Activated naive CD8-positive, alpha-beta T cell treated with anti-CD3 and anti-CD28 coated beads, Interleukin-2, amount 10 ng/mL, durations not matched to agents 7 days and 5 days (primary cell): ENCODE data around the gene HPS4. TPM values are rescaled to one million over a fixed set of nuclear protein-coding genes. Genes with fewer than 3 reads are reported as not detected.
"Not testable (repeated sequence)": the region's sequence is repeated elsewhere in the genome, so short reads cannot be mapped to it uniquely, and the experiment has no call there.

Experiments used
- ATAC-seq: fragments of 150-1000 bp; cut with Tn5 transposase; one replicate; pipeline ENCODE4 v1.10.0; 2021; ENCODE audit warnings: low read depth, moderate library complexity
- POLR2A ChIA-PET: fragments of 350-600 bp; sonication (Branson Sonifier 250); formaldehyde crosslinking; loops from one replicate; lab custom pipeline; 2021; ENCODE audit warnings: antibody characterized with exemption; lab: Charles Lee
- DNase-seq: peaks from one replicate; pipeline ENCODE4 v3.0.0; 2021
- H3K27ac Mint-ChIP-seq: one replicate; pipeline ENCODE4 v1.8.0; 2022; ENCODE audit warnings: mild to moderate bottlenecking, mixed read lengths
- H3K27me3 Mint-ChIP-seq: one replicate; pipeline ENCODE4 v1.8.0; 2022; ENCODE audit warnings: mild to moderate bottlenecking, moderate library complexity, mixed read lengths
- H3K36me3 Mint-ChIP-seq: one replicate; pipeline ENCODE4 v1.8.0; 2021; ENCODE audit warnings: mild to moderate bottlenecking, mixed read lengths
- H3K4me1 Mint-ChIP-seq: one replicate; pipeline ENCODE4 v1.8.0; 2021; ENCODE audit warnings: mixed read lengths
- H3K4me3 Mint-ChIP-seq: one replicate; pipeline ENCODE4 v1.8.0; 2022; ENCODE audit warnings: mild to moderate bottlenecking, moderate library complexity, mixed read lengths
- H3K9me3 Mint-ChIP-seq: one replicate; pipeline ENCODE4 v1.8.0; 2021; ENCODE audit warnings: mixed read lengths
- total RNA-seq, 2 experiments: library from RNA; stranded (reverse); gene quantifications; one replicate each; pipeline ENCODE4 v1.2.3, GENCODE V29; 2021

HPS4 gene
- total RNA-seq, 2 experiments from 2014 or later, result 42.6 to 48.2 TPM

DNA sequence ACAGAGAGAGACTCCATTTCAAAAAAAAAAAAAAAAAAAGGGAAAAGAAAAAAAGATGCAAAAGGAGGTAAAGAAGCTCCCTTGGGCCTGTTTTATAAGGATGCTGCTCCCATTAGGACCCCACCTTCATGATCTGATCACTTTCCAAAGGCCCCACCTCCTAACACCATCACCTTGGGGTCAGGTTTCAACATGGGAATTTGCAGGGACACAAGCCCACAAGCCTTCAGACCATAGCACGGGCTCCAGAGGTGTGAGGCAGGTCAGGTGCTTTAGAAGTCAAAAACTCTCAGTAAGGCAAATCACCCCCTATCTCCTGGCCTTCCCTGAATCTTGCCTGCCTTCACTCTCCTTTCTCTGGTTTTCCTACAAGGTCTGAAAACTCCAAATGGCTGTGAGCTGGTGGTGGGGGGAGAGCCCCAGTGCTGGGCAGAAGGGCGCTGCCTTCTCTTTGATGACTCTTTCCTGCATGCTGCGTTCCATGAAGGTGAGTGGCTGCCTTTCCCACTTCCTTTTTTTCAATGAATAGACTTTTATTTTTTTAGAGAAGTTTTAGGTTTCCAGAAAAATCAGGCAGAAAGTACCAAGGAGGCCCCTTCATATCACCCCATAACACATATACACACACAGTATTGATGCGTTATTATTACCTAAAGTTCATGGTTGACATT lies 41.4 kb downstream of the HPS4 start:
- POLR2A ChIA-PET, result interaction anchor here (0.6 kb wide), 2 partner anchors 25 to 37 kb away, joined by 3 read pairs; no protein-coding TSS in a partner anchor
- Mint-ChIP-seq H3K36me3 (peaks cover 3% of the 10 kb centered on the region), H3K4me3 (no peak overlapping the region), H3K27me3 (no peaks in the 10 kb centered on the region), H3K4me1 (peaks cover 2% of the 10 kb centered on the region), H3K9me3 (no peaks in the 10 kb centered on the region), H3K27ac (no peak overlapping the region)
- no peak for ATAC-seq
- no peak for DNase-seq

- DNase-seq, result no peak
- Mint-ChIP-seq H3K9me3 (no peaks in the 10 kb centered on the region), H3K27ac (no peak overlapping the region), H3K4me1 (peaks cover 24% of the 10 kb centered on the region), H3K36me3 (peaks cover 8% of the 10 kb centered on the region), H3K4me3 (no peak overlapping the region), H3K27me3 (no peaks in the 10 kb centered on the region)
- POLR2A ChIA-PET, result interaction anchor here (0.6 kb wide), 1 partner anchor 10 kb away, joined by 3 read pairs; no protein-coding TSS in a partner anchor
- no peak for ATAC-seq
Observed at GRCh38 chr22:26439559-26439958, 44.0 kb downstream of the HPS4 start.

- H3K4me1 Mint-ChIP-seq, result peaks cover 26% of the 10 kb centered on the region
- H3K27ac Mint-ChIP-seq, H3K9me3 Mint-ChIP-seq, POLR2A ChIA-PET, H3K36me3 Mint-ChIP-seq, H3K27me3 Mint-ChIP-seq, H3K4me3 Mint-ChIP-seq, ATAC-seq, DNase-seq: not testable (repeated sequence)
Observed at GRCh38 chr22:26438776-26439175, 44.8 kb downstream of the HPS4 start.

- DNase-seq (no peak), ATAC-seq (no peak)
- Mint-ChIP-seq H3K27ac (no peak overlapping the region), H3K36me3 (peaks cover 7% of the 10 kb centered on the region), H3K9me3 (no peaks in the 10 kb centered on the region), H3K4me3 (no peak overlapping the region), H3K27me3 (no peaks in the 10 kb centered on the region), H3K4me1 (peaks cover 29% of the 10 kb centered on the region)
- POLR2A ChIA-PET, result no interaction called here
Observed at GRCh38 chr22:26437694-26438392, 45.7 kb downstream of the HPS4 start.

- Mint-ChIP-seq H3K4me3 (no peak overlapping the region), H3K4me1 (peaks cover 35% of the 10 kb centered on the region), H3K27ac (peak overlapping the region; percentile 44), H3K9me3 (no peaks in the 10 kb centered on the region), H3K27me3 (no peaks in the 10 kb centered on the region), H3K36me3 (peaks cover 10% of the 10 kb centered on the region)
- ATAC-seq, result no peak
- no peak for DNase-seq
- POLR2A ChIA-PET, result no interaction called here
Observed at GRCh38 chr22:26436903-26437515, 46.6 kb downstream of the HPS4 start.

DNA sequence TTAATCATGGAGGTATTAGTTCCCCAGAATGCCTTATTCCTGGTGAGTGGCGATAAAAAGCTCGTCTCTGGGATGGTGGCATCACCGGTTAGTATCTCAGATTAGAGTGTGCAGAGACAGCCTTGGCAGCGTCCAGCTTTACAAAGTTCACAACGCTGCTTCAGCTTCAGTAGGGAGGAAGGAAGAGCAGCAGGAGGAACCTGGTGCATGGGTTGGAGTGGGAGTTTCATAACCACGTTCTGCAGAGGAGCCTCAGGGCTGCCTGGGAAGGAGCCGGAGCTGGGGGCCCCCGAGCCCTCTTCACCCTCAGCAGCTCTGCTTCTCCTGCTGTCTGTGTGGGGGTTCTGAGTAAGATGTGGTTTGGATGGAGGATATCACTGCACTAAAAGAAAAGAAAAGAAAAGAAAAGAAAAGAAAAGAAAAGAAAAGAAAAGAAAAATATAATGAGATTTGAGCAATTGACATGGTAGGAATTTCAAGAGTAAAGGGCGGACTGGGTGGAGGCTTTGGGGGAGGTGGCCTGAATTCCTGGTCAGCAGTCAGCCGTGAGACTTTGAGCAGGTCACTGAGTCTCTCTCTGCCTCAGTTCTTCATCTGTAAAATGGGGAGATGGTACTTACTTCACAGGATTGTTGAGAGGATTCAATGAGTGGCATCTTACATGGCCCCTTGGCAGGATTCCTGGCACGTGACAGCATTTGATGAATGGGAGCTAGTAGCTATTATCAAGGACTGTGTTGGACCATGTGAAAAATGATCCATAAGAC lies 48.1 kb downstream of the HPS4 start:
- H3K4me3 Mint-ChIP-seq, result peak overlapping the region; percentile 25
- no peak for ATAC-seq
- POLR2A ChIA-PET, result interaction anchor here (2.1 kb wide), 1 partner anchor 48 kb away, joined by 6 read pairs; the partner anchor contains the start of genes HPS4 and SRRD

GRCh38 chr22:26433805-26434204 lies 49.8 kb downstream of the HPS4 start:
- Mint-ChIP-seq H3K27ac (no peak overlapping the region), H3K27me3 (no peaks in the 10 kb centered on the region), H3K4me1 (peaks cover 56% of the 10 kb centered on the region)

More for the DNA sequence above, 48.1 kb downstream of the HPS4 start:
- Mint-ChIP-seq H3K27me3 (no peaks in the 10 kb centered on the region), H3K36me3 (peaks cover 10% of the 10 kb centered on the region), H3K9me3 (no peaks in the 10 kb centered on the region), H3K4me1 (peaks cover 48% of the 10 kb centered on the region), H3K27ac (no peak overlapping the region)
- no peak for DNase-seq

GRCh38 chr22:26432619-26433311 lies 50.8 kb downstream of the HPS4 start:
- POLR2A ChIA-PET, result no interaction called here
- Mint-ChIP-seq H3K27me3 (no peaks in the 10 kb centered on the region), H3K4me1 (peaks cover 64% of the 10 kb centered on the region), H3K36me3 (peaks cover 12% of the 10 kb centered on the region), H3K27ac (peak overlapping the region; percentile 92), H3K4me3 (peak overlapping the region; percentile 29), H3K9me3 (no peaks in the 10 kb centered on the region)
- DNase-seq (no peak), ATAC-seq (no peak)

More at GRCh38 chr22:26433805-26434204, 49.8 kb downstream of the HPS4 start:
- peaks cover 10% of the 10 kb centered on the region for H3K36me3 Mint-ChIP-seq
- DNase-seq (no peak), ATAC-seq (no peak)
- POLR2A ChIA-PET, result no interaction called here
- H3K4me3 Mint-ChIP-seq, result no peak overlapping the region
- no peaks in the 10 kb centered on the region for H3K9me3 Mint-ChIP-seq

- no peak for ATAC-seq
- no peak for DNase-seq
- POLR2A ChIA-PET, result interaction anchor here (0.7 to 2.8 kb wide), 4 partner anchors 53 to 579 kb away, joined by 3 to 25 read pairs (median 13); partner anchors contain the start of genes HPS4 and SRRD
- H3K27ac Mint-ChIP-seq, result peak overlapping the region; percentile 92
- peaks cover 63% of the 10 kb centered on the region for H3K4me1 Mint-ChIP-seq
- no peaks in the 10 kb centered on the region for H3K27me3 Mint-ChIP-seq
- H3K36me3 Mint-ChIP-seq, result peaks cover 9% of the 10 kb centered on the region
- H3K4me3 Mint-ChIP-seq, result peak overlapping the region; percentile 92
- H3K9me3 Mint-ChIP-seq, result no peaks in the 10 kb centered on the region
Observed at GRCh38 chr22:26431261-26431995, 52.2 kb downstream of the HPS4 start.

DNA sequence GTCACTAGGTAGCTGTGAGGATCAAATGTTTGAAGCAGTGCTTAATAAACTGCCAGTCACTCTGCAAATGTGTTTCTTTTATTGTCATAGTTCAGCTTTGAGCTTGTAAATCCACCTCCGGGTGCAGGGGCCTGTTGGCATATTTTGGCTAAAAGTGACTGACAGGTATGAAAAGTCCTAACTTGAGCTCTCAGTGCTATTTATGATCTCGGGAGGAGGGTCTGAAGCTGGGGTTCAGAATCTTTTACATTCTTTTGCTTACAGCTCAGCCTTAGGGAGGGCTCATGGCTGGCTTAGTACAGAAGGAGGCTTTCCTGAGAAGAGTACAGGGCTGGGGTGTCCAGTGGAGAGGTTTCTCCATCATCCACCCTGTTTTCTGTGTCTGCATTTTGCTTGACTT lies 53.0 kb downstream of the HPS4 start:
- DNase-seq (no peak), ATAC-seq (no peak)
- peaks cover 7% of the 10 kb centered on the region for H3K36me3 Mint-ChIP-seq
- H3K4me1 Mint-ChIP-seq, result peaks cover 55% of the 10 kb centered on the region
- H3K9me3 Mint-ChIP-seq, result no peaks in the 10 kb centered on the region
- peak overlapping the region; percentile 92 for H3K4me3 Mint-ChIP-seq
- H3K27me3 Mint-ChIP-seq, result peaks cover 5% of the 10 kb centered on the region
- POLR2A ChIA-PET, result interaction anchor here (0.8 to 2.8 kb wide), 4 partner anchors 53 to 242 kb away, joined by 3 to 25 read pairs (median 12); partner anchors contain the start of genes HPS4 and SRRD
- H3K27ac Mint-ChIP-seq, result peak overlapping the region; percentile 92

DNA sequence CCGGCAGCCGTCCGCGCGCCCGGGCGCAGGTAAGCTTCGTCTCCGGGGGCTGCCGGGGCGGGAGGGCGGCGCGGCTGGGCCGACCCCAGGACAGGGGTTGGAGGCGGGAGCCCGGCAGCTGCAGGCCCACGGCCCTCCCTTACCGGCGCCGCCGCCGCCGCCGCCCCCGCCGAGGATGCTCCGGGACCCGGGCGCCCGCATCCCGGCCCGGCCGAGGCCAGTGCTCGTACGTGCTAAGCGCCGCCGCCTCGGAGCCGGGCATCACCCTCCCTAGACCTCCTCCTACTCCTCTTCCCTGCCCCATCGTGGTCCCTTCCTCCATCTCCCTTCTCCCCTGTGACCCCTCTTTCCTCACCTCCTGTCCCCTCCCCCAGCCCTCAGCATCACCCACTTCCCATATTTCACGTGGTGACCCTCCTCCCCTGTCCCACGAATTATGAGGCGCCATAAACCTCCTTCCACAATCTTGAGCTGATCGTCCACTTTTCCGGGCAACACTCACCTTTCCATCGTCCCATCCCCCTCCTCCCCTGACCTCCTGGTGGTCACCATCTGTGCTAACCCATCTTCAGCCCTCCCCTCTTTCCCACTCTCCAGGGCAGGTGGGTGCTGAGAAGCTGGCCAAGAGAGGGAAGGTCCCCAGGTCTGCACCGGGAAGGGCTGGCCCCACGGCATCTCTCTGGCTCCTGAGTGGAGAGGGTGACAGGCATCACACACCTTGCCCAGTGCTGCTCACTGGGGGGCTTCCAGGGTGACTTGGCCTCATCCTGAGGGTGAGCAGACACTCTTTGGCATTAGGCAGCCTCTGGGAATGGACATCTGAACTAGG lies 53.9 kb downstream of the HPS4 start:
- ATAC-seq (no peak), DNase-seq (peak; percentile 42)
- Mint-ChIP-seq H3K36me3 (peaks cover 7% of the 10 kb centered on the region), H3K27ac (peak overlapping the region; percentile 92), H3K4me3 (peak overlapping the region; percentile 92), H3K4me1 (peaks cover 47% of the 10 kb centered on the region), H3K9me3 (no peaks in the 10 kb centered on the region), H3K27me3 (peaks cover 8% of the 10 kb centered on the region)
- POLR2A ChIA-PET, result interaction anchor here (0.7 to 2.8 kb wide), 5 partner anchors 10 to 243 kb away, joined by 3 to 25 read pairs (median 3); partner anchors contain the start of genes HPS4 and SRRD
